Measurements from ENCODE around the gene ME3. TPM values are rescaled to one million over a fixed set of nuclear protein-coding genes. Genes with fewer than 3 reads are reported as not detected.
A peak's percentile ranks its signal among the peaks of the same experiment; 100 is the strongest.
"Not testable (repeated sequence)": the region's sequence is repeated elsewhere in the genome, so short reads cannot be mapped to it uniquely, and the experiment has no call there.

Gene ME3
- total RNA-seq, 1 donor from 2014 or later = 28.5 TPM

DNA sequence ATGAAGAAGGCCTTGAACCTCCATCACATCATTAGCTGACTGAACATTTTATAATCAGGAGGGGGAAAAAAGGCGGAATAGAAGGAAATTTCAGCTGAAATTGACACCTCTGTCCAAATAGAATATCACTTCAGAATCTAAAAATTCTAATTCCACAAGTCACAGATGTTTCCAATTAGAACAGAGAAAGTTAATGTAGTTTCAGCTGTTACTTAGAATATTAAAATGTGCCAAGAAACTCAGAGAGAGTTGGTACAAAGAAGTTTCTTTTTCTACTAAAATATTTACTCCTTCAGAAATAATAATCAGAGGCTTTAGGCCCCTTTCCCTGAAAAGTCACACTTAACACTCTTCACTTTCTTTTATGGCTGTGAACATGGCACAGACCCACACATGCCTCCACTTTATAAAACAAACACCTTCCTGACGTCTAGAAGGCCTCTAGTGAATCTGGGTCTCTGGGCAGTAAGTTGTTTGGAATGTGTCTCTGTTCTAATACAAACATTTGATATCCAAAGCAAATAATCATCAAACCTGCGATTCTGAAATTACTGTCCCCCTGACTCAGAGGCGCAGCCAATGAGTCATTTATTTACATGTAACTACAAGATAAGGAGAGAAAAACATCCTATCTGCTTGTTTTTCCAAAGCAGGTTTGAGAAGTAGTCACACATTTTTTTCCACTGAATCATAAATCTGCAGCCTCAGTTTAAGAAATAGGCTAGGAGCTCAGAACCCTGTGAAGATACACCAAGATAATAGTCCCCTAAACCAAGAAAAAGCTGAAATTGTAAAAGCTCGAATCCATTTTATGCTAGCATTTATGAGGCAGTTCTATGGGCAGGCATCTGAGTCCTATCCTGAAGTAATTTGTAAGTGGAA lies 148.4 kb downstream of the ME3 start:
- Histone ChIP-seq H3K27ac (peak overlapping the region; percentile 72), H3K36me3 (no peaks in the 10 kb centered on the region), H3K27me3 (no peaks in the 10 kb centered on the region), H3K4me1 (peaks cover 34% of the 10 kb centered on the region), H3K9me3 (no peaks in the 10 kb centered on the region), H3K4me3 (no peak overlapping the region)
- TF ChIP-seq CTCF (IDR thresholded peaks at IDR 0.05) (no peak), POLR2A (IDR thresholded peaks at IDR 0.05) (no peak), POLR2AphosphoS5 (IDR thresholded peaks at IDR 0.05; ENCODE audit: insufficient read depth in 1 of 2, low read depth in 1 of 2) (no peak)
- intact Hi-C loops (cut with DNase I) = no loop called here
- DNase-seq (ENCODE audit: extremely low spot score in 2 of 2) = no peak

GRCh38 chr11:86522512-86522911 lies 149.9 kb downstream of the ME3 start:
- H3K9me3 ChIP-seq; intact Hi-C loops (cut with DNase I); DNase-seq (ENCODE audit: extremely low spot score in 2 of 2); H3K36me3 ChIP-seq; H3K4me3 ChIP-seq; H3K27ac ChIP-seq; H3K27me3 ChIP-seq: not testable (repeated sequence)
- peaks cover 42% of the 10 kb centered on the region for H3K4me1 ChIP-seq

- Histone ChIP-seq H3K27me3 (no peaks in the 10 kb centered on the region), H3K36me3 (no peaks in the 10 kb centered on the region), H3K9me3 (no peaks in the 10 kb centered on the region), H3K4me1 (peaks cover 44% of the 10 kb centered on the region), H3K27ac (peak overlapping the region; percentile 62), H3K4me3 (no peak overlapping the region)
- intact Hi-C loops (cut with DNase I) = no loop called here
- TF ChIP-seq POLR2AphosphoS5 (IDR thresholded peaks at IDR 0.05; ENCODE audit: insufficient read depth in 1 of 2, low read depth in 1 of 2) (no peak), CTCF (IDR thresholded peaks at IDR 0.05) (no peak), POLR2A (IDR thresholded peaks at IDR 0.05) (no peak)
- DNase-seq (ENCODE audit: extremely low spot score in 2 of 2) = no peak
Measured at GRCh38 chr11:86519064-86519911, 153.1 kb downstream of the ME3 start.

- no peak for DNase-seq (ENCODE audit: extremely low spot score in 2 of 2)
Measured at GRCh38 chr11:86518211-86518610, 154.2 kb downstream of the ME3 start.

More at GRCh38 chr11:86518211-86518610, 154.2 kb downstream of the ME3 start:
- H3K27me3 ChIP-seq = no peaks in the 10 kb centered on the region
- no peak for TF ChIP-seq CTCF (IDR thresholded peaks at IDR 0.05)
- TF ChIP-seq POLR2A (IDR thresholded peaks at IDR 0.05) = no peak
- no peak for TF ChIP-seq POLR2AphosphoS5 (IDR thresholded peaks at IDR 0.05; ENCODE audit: insufficient read depth in 1 of 2, low read depth in 1 of 2)
- H3K27ac ChIP-seq = peak overlapping the region; percentile 62
- no peak overlapping the region for H3K4me3 ChIP-seq
- peaks cover 33% of the 10 kb centered on the region for H3K4me1 ChIP-seq
- intact Hi-C loops (cut with DNase I) = no loop called here
- no peaks in the 10 kb centered on the region for H3K9me3 ChIP-seq
- no peaks in the 10 kb centered on the region for H3K36me3 ChIP-seq

Measured in vagina (tissue), 2 donors.